SU-DHL-6 (cell line): Measurements from ENCODE around the gene TNFRSF21.

ENCODE experiments used
- H2AFZ ChIP-seq: fragments of 200-600 bp; sonication (generic); 2 replicates; pipeline ENCODE4 v1.6.1; 2014; ENCODE audit warnings: low read depth, mild to moderate bottlenecking, moderate library complexity, mixed read lengths, antibody characterized with exemption, low read length; ENCODE audit not compliant: severe bottlenecking
- H3F3A ChIP-seq: fragments of 200-600 bp; shearing (Covaris generic); 2 replicates; pipeline ENCODE4 v1.6.0; 2016; ENCODE audit warnings: antibody characterized with exemption, mild to moderate bottlenecking; ENCODE audit not compliant: insufficient read depth
- H3K27ac ChIP-seq: fragments of 200-600 bp; sonication (generic); 2 replicates; pipeline ENCODE4 v1.5.1; 2016; ENCODE audit warnings: low read depth, mild to moderate bottlenecking, low read length, moderate library complexity, mixed read lengths
- H3K27me3 ChIP-seq: fragments of 200-600 bp; sonication (generic), shearing (Covaris generic); 2 replicates; pipeline ENCODE4 v1.6.0; 2014; ENCODE audit warnings: mild to moderate bottlenecking, low read length
- H3K36me3 ChIP-seq: fragments of 200-600 bp; sonication (generic); 2 replicates; pipeline ENCODE4 v1.6.1; 2014; ENCODE audit warnings: mild to moderate bottlenecking, low read length, mixed read lengths
- H3K4me2 ChIP-seq: fragments of 300-600, 200-600 bp; shearing (Covaris generic), sonication (generic); 2 replicates; pipeline ENCODE4 v1.6.0; 2014; ENCODE audit warnings: low read length, low read depth, mild to moderate bottlenecking; ENCODE audit not compliant: poor library complexity, severe bottlenecking
- H3K4me3 ChIP-seq: fragments of 200-600 bp; sonication (generic); 2 replicates; pipeline ENCODE4 v1.5.1; 2014; ENCODE audit warnings: antibody characterized with exemption, low read length, mild to moderate bottlenecking, mixed read lengths; ENCODE audit not compliant: insufficient read depth, poor library complexity, severe bottlenecking
- H3K79me2 ChIP-seq: fragments of 200-600 bp; sonication (generic); 2 replicates; pipeline ENCODE4 v1.6.1; 2014; ENCODE audit warnings: mild to moderate bottlenecking, low read length, moderate library complexity; ENCODE audit not compliant: insufficient read depth
- H3K9ac ChIP-seq: fragments of 200-600 bp; sonication (generic); 2 replicates; pipeline ENCODE4 v1.7.0; 2014; ENCODE audit warnings: mild to moderate bottlenecking, low read length
- H3K9me2 ChIP-seq: fragments of 200-600 bp; sonication (generic); replicated peaks from 2 replicates; pipeline ENCODE4 v1.6.1; 2014; ENCODE audit warnings: low read length; ENCODE audit not compliant: insufficient read depth
- H3K9me3 ChIP-seq: fragments of 200-600 bp; sonication (generic); 2 replicates; pipeline ENCODE4 v1.6.1; 2014; ENCODE audit warnings: low read length, mixed read lengths; ENCODE audit not compliant: insufficient read depth
- H4K20me1 ChIP-seq: fragments of 200-600 bp; sonication (generic); 2 replicates; pipeline ENCODE4 v1.6.1; 2014; ENCODE audit warnings: low read depth, mild to moderate bottlenecking, antibody characterized with exemption, low read length, moderate library complexity, mixed read lengths
- CTCF ChIP-seq: fragments of 200-600 bp; sonication (generic); IDR thresholded peaks from one replicate; pipeline ENCODE4 v1.5.1; 2017; ENCODE audit warnings: antibody characterized with exemption, mild to moderate bottlenecking, low read length, moderate library complexity; ENCODE audit not compliant: insufficient read depth, poor library complexity, severe bottlenecking
- EZH2phosphoT487 ChIP-seq: fragments of 200-600 bp; sonication (generic), shearing (Covaris generic); conservative IDR thresholded peaks from 2 replicates; pipeline ENCODE4 v1.6.1; 2018; ENCODE audit warnings: mild to moderate bottlenecking, antibody characterized with exemption, low read length, moderate library complexity, mixed read lengths

TNFRSF21 gene

DNA sequence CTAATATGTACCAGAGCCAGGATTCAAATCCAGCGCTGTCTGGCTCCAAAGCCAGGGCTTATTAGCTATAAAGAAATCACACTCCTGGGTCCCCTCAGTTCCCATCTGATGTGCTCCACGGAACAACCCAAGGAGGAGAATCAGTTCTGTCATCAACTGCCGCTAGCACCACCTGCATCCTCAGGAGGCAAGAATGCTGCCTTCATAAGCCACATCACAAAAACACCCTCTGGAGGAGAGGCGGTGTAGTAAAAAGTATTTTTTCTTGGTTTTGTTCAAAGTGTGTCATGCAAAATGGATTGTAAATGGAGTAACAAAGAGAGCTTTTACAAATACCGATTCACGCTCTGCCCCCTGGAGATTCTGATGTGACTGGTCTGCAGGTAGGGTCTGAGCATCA is 57.1 kb downstream of the TNFRSF21 start:
- Histone ChIP-seq H2AFZ (no peak overlapping the region), H3K4me3 (no peak overlapping the region), H3K9ac (no peak overlapping the region), H3K9me2 (no peaks in the 10 kb centered on the region), H3K4me2 (no peak overlapping the region), H4K20me1 (no peaks in the 10 kb centered on the region), H3F3A (no peaks in the 10 kb centered on the region), H3K27me3 (no peaks in the 10 kb centered on the region), H3K9me3 (no peaks in the 10 kb centered on the region), H3K36me3 (no peaks in the 10 kb centered on the region), H3K79me2 (no peaks in the 10 kb centered on the region), H3K27ac (no peak overlapping the region)
- no peak for TF ChIP-seq EZH2phosphoT487
- TF ChIP-seq CTCF = no peak

GRCh38 chr6:47251396-47251795 is 58.3 kb downstream of the TNFRSF21 start:
- Histone ChIP-seq H3K27ac (no peak overlapping the region), H3K9ac (no peak overlapping the region), H3K9me2 (no peaks in the 10 kb centered on the region), H2AFZ (no peak overlapping the region), H4K20me1 (no peaks in the 10 kb centered on the region), H3K79me2 (no peaks in the 10 kb centered on the region), H3F3A (no peaks in the 10 kb centered on the region), H3K4me2 (no peak overlapping the region), H3K9me3 (no peaks in the 10 kb centered on the region), H3K36me3 (no peaks in the 10 kb centered on the region), H3K4me3 (no peak overlapping the region), H3K27me3 (no peaks in the 10 kb centered on the region)
- no peak for TF ChIP-seq EZH2phosphoT487
- TF ChIP-seq CTCF = no peak

GRCh38 chr6:47250302-47250701 is 59.4 kb downstream of the TNFRSF21 start:
- Histone ChIP-seq H3K27ac (no peak overlapping the region), H3K79me2 (no peaks in the 10 kb centered on the region), H2AFZ (no peak overlapping the region), H3K36me3 (no peaks in the 10 kb centered on the region), H3K4me3 (no peak overlapping the region), H3K9me2 (no peaks in the 10 kb centered on the region), H3F3A (no peaks in the 10 kb centered on the region), H3K9ac (no peak overlapping the region), H3K9me3 (no peaks in the 10 kb centered on the region), H3K27me3 (no peaks in the 10 kb centered on the region), H3K4me2 (no peak overlapping the region), H4K20me1 (no peaks in the 10 kb centered on the region)
- TF ChIP-seq EZH2phosphoT487 (no peak), CTCF (no peak)

- no peak overlapping the region for H3K4me2 ChIP-seq
- TF ChIP-seq CTCF (no peak), EZH2phosphoT487 (no peak)
- no peak overlapping the region for H2AFZ ChIP-seq
- H4K20me1 ChIP-seq = no peaks in the 10 kb centered on the region
- H3K9ac ChIP-seq = no peak overlapping the region
- no peaks in the 10 kb centered on the region for H3K36me3 ChIP-seq
- no peaks in the 10 kb centered on the region for H3K79me2 ChIP-seq
- no peak overlapping the region for H3K27ac ChIP-seq
- H3K9me2 ChIP-seq = no peaks in the 10 kb centered on the region
- H3K9me3 ChIP-seq = no peaks in the 10 kb centered on the region
- H3K4me3 ChIP-seq = no peak overlapping the region
- H3K27me3 ChIP-seq = no peaks in the 10 kb centered on the region
- H3F3A ChIP-seq = no peaks in the 10 kb centered on the region
These were observed 61.3 kb downstream of the TNFRSF21 start for GRCh38 chr6:47248446-47248845.
